Adrenal gland (tissue), 5 donors: ENCODE measurements around the gene IFT52.

Source experiments
- POLR2A ChIP-seq, 2 donors: fragments of 450-650 bp; IDR thresholded peaks; one replicate each; pipeline ENCODE4 v1.6.1; 2017; ENCODE audit warnings: antibody characterized with exemption in 2 of 2, mild to moderate bottlenecking in 2 of 2, moderate library complexity in 1 of 2
- TF ChIP-seq, protein P1 (sequence below), 6 experiments: fragments of 450-650 bp in 4 of 6; fragments of 200-600 bp in 2 of 6; sonication (generic) in 1 of 6; IDR thresholded peaks; 1 replicate in 5 of 6; 2 replicates in 1 of 6; pipeline versions ENCODE4 v1.5.1 to v1.8.0; 2016 to 2021; ENCODE audit warnings: antibody characterized with exemption in 6 of 6, mild to moderate bottlenecking in 2 of 6, moderate library complexity in 1 of 6
- donor health status: DM: no; HTN: no; CAD: no.

DNA sequence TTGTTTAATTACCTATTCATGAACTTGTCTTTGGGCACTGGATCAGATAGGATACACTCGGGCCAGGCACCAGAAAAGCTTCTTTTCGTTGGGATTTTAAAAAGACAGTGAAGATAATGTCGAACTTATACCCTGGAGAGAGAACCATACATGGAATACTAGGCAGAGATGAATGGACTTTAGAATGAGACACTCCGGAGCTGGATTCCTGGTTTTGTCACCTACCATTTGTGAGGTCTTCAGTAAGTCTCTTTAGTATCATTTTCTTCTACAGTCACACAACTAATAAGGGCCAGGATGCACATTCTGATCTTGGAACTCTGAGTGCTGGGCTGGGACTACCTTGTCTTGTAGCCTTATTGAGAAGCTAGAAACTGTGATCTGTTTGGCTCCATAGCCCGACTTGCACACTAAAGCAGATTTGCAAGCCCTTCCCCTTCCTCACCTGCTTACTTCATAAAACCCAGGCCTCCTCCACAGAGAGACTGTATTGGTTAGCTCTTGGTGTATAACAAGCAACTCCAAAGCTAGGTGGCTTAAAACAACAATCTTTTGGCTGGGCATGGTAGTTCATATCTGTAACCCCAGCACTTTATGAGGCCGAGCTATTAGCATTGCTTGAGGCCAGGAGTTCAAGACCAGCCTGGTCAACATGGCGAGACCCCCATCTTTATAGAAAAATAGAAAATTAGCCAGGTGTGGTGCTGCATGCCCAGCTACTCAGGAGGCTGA, 7.4 kb upstream of the IFT52 start:
- TF ChIP-seq, protein P1, sequence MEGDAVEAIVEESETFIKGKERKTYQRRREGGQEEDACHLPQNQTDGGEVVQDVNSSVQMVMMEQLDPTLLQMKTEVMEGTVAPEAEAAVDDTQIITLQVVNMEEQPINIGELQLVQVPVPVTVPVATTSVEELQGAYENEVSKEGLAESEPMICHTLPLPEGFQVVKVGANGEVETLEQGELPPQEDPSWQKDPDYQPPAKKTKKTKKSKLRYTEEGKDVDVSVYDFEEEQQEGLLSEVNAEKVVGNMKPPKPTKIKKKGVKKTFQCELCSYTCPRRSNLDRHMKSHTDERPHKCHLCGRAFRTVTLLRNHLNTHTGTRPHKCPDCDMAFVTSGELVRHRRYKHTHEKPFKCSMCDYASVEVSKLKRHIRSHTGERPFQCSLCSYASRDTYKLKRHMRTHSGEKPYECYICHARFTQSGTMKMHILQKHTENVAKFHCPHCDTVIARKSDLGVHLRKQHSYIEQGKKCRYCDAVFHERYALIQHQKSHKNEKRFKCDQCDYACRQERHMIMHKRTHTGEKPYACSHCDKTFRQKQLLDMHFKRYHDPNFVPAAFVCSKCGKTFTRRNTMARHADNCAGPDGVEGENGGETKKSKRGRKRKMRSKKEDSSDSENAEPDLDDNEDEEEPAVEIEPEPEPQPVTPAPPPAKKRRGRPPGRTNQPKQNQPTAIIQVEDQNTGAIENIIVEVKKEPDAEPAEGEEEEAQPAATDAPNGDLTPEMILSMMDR (IDR thresholded peaks at IDR 0.05), result no peak
- TF ChIP-seq POLR2A (IDR thresholded peaks at IDR 0.05), result no peak
